Measurements from ENCODE around the gene CTNNBIP1. TPM values are rescaled to one million over a fixed set of nuclear protein-coding genes. Genes with fewer than 3 reads are reported as not detected.

Gene CTNNBIP1
- total RNA-seq, 1 donor from 2014 or later, result 44.7 TPM

DNA sequence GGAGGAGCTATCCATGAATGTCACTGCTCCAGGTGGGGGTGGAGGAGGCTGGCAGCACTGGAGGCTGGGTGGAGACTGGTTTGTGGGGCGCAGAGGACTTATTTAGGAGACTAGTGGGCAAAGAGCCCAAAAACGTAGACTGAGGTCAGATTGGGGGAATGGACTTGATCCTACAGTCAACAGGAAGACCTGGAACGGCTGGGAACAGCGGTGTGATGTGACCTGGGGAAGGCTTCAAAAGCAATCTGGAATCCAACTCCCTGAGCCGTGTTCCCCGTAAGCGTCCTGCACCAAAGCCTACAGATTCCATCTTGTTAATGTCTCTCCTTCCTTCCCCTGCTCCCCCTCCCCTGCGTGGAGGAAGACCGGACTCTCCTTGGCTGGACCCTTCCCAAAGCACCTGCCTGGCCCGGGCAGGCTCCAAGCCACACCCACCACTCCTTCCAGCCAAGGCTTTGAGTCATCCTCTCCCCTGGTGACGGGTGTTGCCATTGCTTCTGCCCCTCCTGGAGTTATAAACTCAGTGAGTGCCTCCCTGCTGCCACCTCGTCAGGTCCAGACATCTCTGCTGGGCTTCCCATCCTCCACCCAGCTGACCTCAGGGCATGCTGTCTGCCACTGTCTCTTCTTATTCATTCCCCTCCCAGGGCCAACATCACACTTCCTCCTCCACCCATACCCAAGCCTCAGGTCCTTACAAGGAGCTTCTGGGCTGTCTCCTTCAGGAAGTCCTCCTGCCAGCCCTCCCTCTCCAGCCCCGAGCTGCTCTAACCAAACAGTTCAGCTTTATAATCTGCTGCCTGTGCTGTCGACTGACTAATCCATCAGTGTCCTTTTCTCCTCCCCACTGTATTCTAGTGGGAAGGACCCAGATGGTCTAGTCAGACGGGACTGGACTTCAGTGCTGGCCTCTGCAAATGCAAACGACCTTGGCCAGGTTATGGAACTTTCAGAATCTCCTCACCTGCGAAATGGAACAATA lies 84.7 kb downstream of the CTNNBIP1 start:
- Histone ChIP-seq H3K9me3 (no peaks in the 10 kb centered on the region), H3K4me3 (peak overlapping the region; percentile 73 to 96), H3K36me3 (no peaks in the 10 kb centered on the region), H3K27ac (peak overlapping the region; percentile 98), H3K4me1 (peaks cover 51% of the 10 kb centered on the region), H3K27me3 (no peaks in the 10 kb centered on the region)
- peak in 1 of 2 donors; percentile 95 for DNase-seq (ENCODE audit: extremely low spot score in 2 of 2)
- TF ChIP-seq POLR2A (IDR thresholded peaks at IDR 0.05) (no peak), POLR2AphosphoS5 (IDR thresholded peaks at IDR 0.05; ENCODE audit: insufficient read depth in 1 of 2, low read depth in 1 of 2) (peak; percentile 70 to 83)
- TF ChIP-seq, protein P1, sequence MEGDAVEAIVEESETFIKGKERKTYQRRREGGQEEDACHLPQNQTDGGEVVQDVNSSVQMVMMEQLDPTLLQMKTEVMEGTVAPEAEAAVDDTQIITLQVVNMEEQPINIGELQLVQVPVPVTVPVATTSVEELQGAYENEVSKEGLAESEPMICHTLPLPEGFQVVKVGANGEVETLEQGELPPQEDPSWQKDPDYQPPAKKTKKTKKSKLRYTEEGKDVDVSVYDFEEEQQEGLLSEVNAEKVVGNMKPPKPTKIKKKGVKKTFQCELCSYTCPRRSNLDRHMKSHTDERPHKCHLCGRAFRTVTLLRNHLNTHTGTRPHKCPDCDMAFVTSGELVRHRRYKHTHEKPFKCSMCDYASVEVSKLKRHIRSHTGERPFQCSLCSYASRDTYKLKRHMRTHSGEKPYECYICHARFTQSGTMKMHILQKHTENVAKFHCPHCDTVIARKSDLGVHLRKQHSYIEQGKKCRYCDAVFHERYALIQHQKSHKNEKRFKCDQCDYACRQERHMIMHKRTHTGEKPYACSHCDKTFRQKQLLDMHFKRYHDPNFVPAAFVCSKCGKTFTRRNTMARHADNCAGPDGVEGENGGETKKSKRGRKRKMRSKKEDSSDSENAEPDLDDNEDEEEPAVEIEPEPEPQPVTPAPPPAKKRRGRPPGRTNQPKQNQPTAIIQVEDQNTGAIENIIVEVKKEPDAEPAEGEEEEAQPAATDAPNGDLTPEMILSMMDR (IDR thresholded peaks at IDR 0.05), result no peak
- intact Hi-C loops (cut with DNase I), result no loop called here

DNA sequence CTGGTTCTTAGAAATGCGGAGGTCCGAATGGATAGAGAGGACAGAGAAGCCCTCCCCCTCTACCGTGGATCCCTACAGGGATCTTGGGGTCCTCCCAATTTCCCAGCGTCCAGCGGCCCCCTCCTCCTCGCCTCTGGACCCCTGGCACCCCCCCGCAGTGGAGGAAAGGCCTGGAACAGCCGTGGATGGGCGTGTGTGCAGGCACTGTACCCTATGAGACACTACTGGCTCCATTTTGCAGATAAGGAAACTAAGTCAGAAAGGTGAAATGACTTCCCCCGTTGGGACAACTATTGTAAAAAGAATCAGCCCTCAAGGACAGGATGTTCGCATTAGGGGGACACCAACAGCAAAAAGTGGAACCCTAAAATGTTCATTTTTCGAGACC lies 85.4 kb downstream of the CTNNBIP1 start:
- peak overlapping the region; percentile 73 to 96 for H3K4me3 ChIP-seq
- no peaks in the 10 kb centered on the region for H3K36me3 ChIP-seq
- peaks cover 51% of the 10 kb centered on the region for H3K4me1 ChIP-seq
- intact Hi-C loops (cut with DNase I), result no loop called here
- no peaks in the 10 kb centered on the region for H3K27me3 ChIP-seq
- no peaks in the 10 kb centered on the region for H3K9me3 ChIP-seq
- H3K27ac ChIP-seq, result peak overlapping the region; percentile 98
- no peak for DNase-seq (ENCODE audit: extremely low spot score in 2 of 2)
- TF ChIP-seq, protein P1 (IDR thresholded peaks at IDR 0.05), result no peak
- TF ChIP-seq POLR2AphosphoS5 (IDR thresholded peaks at IDR 0.05; ENCODE audit: insufficient read depth in 1 of 2, low read depth in 1 of 2) (no peak), POLR2A (IDR thresholded peaks at IDR 0.05) (no peak)

DNA sequence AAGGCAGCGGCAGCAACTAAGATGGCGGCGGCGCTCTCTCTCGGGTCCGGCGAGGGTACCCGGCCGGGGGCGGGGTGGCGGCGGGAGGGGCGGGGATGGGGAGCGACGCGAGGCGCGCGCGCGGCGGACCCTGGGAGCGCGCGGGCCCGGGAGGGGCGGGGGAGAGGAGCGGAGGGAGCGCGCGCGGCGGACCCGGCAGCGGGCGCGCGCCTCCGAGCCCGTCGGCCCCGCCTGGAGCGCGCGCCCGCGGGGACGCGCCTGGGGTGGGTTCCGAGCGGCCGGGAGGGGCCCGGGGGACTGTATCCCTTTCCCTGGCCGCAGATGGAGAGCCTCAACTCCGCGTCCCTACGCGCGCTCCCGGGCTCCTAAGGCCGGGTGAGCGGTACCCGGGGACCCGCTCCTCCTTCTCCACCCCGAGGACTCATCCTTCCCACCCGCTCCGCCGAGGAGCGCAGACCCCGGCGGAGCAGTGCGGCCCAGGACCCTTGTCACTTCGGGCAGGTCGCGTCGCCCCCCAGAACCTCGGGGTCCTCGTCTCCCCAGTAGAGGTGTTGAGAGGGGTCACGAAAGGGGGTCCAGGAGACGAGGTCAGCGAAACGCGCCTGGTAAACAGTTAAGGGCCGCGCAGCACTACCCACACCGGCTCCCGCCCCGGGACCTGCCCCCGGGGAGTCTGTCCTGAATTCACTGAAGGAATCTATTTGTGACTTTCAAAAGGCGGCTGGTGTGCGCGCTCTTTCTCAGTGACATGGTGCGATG lies 85.9 kb downstream of the CTNNBIP1 start, which contains the start of gene CLSTN1:
Gene CLSTN1, minus strand, starts transcription at position 23 of the 759 bp plus-strand sequence. CDS start 232 bp downstream, outside the sequence.
- peak within 1 kb of the TSS; percentile 98 for H3K27ac ChIP-seq
- H3K4me1 ChIP-seq, result peaks cover 51% of the 10 kb centered on the region
- peak within 1 kb of the TSS; percentile 73 to 96 for H3K4me3 ChIP-seq
- H3K9me3 ChIP-seq, result no peaks in the 10 kb centered on the region
- no peaks in the 10 kb centered on the region for H3K36me3 ChIP-seq
- no peak for DNase-seq (ENCODE audit: extremely low spot score in 2 of 2)
- H3K27me3 ChIP-seq, result no peaks in the 10 kb centered on the region
- TF ChIP-seq, protein P1 (IDR thresholded peaks at IDR 0.05), result peak in 1 of 3 experiments; percentile 16
- TF ChIP-seq POLR2A (IDR thresholded peaks at IDR 0.05) (no peak), POLR2AphosphoS5 (IDR thresholded peaks at IDR 0.05; ENCODE audit: insufficient read depth in 1 of 2, low read depth in 1 of 2) (peak in 1 of 2 donors; percentile 84)
- intact Hi-C loops (cut with DNase I), result no loop called here

DNA sequence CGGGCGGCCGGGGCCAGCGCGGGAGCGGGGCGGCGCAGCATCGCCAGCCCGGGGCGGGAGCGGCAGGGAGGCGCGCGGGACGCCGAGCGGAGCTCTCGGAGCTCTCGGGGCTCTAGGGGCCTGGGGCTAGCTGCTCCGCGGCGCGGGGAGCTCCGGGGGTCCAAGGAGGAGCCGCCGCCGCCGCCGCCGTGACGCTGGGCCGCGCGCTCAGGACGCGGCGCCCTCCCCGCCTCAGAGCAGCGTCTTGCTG lies 86.5 kb downstream of the CTNNBIP1 start:
- Histone ChIP-seq H3K36me3 (no peaks in the 10 kb centered on the region), H3K27me3 (no peaks in the 10 kb centered on the region), H3K27ac (peak overlapping the region; percentile 98), H3K9me3 (no peaks in the 10 kb centered on the region), H3K4me3 (peak overlapping the region; percentile 73 to 96), H3K4me1 (peaks cover 51% of the 10 kb centered on the region)
- intact Hi-C loops (cut with DNase I), result no loop called here
- TF ChIP-seq, protein P1 (IDR thresholded peaks at IDR 0.05), result no peak
- TF ChIP-seq POLR2A (IDR thresholded peaks at IDR 0.05), result peak in 1 of 2 donors; percentile 71
- no peak for DNase-seq (ENCODE audit: extremely low spot score in 2 of 2)
